Activated B cell treated with CpG ODN at 0.5 μM for 24 hours (primary cell): ENCODE data around the gene PLAAT1. TPM values are rescaled to one million over a fixed set of nuclear protein-coding genes. Genes with fewer than 3 reads are reported as not detected.

Source experiments
- ATAC-seq: fragments of 200-7000 bp; cut with Tn5 transposase; one replicate; pipeline ENCODE4 v1.10.0; 2021; ENCODE audit warnings: low read depth, mild to moderate bottlenecking, moderate library complexity
- CTCF ChIA-PET: fragments of 350-600 bp; sonication (Branson Sonifier 250); formaldehyde crosslinking; loops from one replicate; lab custom pipeline; 2021; ENCODE audit warnings: antibody characterized with exemption; lab: Charles Lee
- POLR2A ChIA-PET: fragments of 350-600 bp; sonication (Branson Sonifier 250); formaldehyde crosslinking; loops from one replicate; lab custom pipeline; 2021; ENCODE audit warnings: antibody characterized with exemption; lab: Charles Lee
- DNase-seq: peaks from one replicate; pipeline ENCODE4 v3.0.0; 2022
- H3K27ac Mint-ChIP-seq: one replicate; pipeline ENCODE4 v1.8.0; 2020; ENCODE audit warnings: mixed read lengths
- H3K27me3 Mint-ChIP-seq: one replicate; pipeline ENCODE4 v1.8.0; 2021; ENCODE audit warnings: mixed read lengths
- H3K36me3 Mint-ChIP-seq: one replicate; pipeline ENCODE4 v1.8.0; 2021; ENCODE audit warnings: low read depth, mixed read lengths
- H3K4me1 Mint-ChIP-seq: one replicate; pipeline ENCODE4 v1.8.0; 2021; ENCODE audit warnings: mixed read lengths
- H3K4me3 Mint-ChIP-seq: one replicate; pipeline ENCODE4 v1.8.0; 2020; ENCODE audit warnings: mild to moderate bottlenecking, mixed read lengths
- H3K9me3 Mint-ChIP-seq: one replicate; pipeline ENCODE4 v1.8.0; 2020; ENCODE audit warnings: mixed read lengths
- CTCF ChIP-seq: fragments of 200-600 bp; IDR thresholded peaks from one replicate; pipeline ENCODE4 v1.8.0; 2022; ENCODE audit warnings: antibody characterized with exemption, mild to moderate bottlenecking
- intact Hi-C: fragments of 100-400 bp; cut with micrococcal nuclease; formaldehyde crosslinking; loops from one replicate; pipeline ENCODE4 v1.15.1; 2024
- total RNA-seq: library from RNA; stranded (reverse); gene quantifications from 2 replicates; pipeline ENCODE4 v1.2.3, GENCODE V29; 2022

Gene PLAAT1
- total RNA-seq, 1 donor from 2014 or later = not detected

DNA sequence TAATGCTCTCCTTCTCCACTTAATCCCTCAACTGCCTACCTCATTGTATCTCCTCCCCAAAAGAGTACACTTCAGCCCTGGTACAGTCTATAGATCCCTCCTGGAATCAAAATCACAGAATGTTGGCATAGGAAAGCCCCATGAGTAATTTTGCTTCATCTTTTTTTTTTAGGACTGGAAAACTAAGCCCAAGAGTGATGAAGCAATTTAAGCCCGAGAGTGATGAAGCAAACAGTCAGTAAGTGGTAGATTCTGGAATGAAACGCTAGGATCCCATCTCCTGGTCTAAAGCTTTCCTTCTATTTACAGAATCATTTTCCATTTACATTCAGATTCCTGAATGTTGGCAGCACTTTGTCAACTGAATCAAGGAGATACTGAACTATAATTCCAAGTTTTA lies 29.8 kb upstream of the PLAAT1 start:
- no peaks in the 10 kb centered on the region for H3K4me1 Mint-ChIP-seq
- H3K9me3 Mint-ChIP-seq = no peaks in the 10 kb centered on the region
- no peak overlapping the region for H3K4me3 Mint-ChIP-seq
- DNase-seq = no peak
- no peak overlapping the region for H3K27ac Mint-ChIP-seq
- TF ChIP-seq CTCF = no peak
- ChIA-PET POLR2A (no interaction called here), CTCF (no interaction called here)
- no peaks in the 10 kb centered on the region for H3K27me3 Mint-ChIP-seq
- H3K36me3 Mint-ChIP-seq = no peaks in the 10 kb centered on the region
- intact Hi-C loops = no loop called here
- no peak for ATAC-seq

DNA sequence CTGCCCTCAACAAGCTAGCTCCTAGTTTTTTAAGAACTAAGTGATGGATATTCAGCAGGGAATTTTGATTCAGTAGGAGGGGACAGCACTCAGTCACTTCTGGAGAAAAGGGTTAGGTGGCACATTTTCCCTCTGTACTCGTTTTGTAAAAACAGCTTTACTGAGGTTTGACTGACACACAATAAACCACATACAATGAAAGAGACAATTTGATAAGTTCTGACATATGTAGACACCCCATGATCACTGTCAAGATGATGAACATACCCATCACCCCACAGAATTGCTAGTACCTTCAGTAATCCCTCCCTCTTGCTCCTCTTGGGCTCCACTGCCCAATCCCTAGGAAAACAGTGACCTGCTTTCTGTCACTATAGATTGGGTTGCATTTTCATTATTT lies 29.0 kb upstream of the PLAAT1 start:
- intact Hi-C loops = no loop called here
- Mint-ChIP-seq H3K9me3 (no peaks in the 10 kb centered on the region), H3K4me1 (no peaks in the 10 kb centered on the region), H3K4me3 (no peak overlapping the region), H3K36me3 (no peaks in the 10 kb centered on the region), H3K27me3 (no peaks in the 10 kb centered on the region), H3K27ac (no peak overlapping the region)
- CTCF ChIA-PET = no interaction called here
- no peak for DNase-seq
- no peak for ATAC-seq
- TF ChIP-seq CTCF = no peak
- POLR2A ChIA-PET = no interaction called here

- DNase-seq (no peak), ATAC-seq (no peak)
- H3K27me3 Mint-ChIP-seq = no peaks in the 10 kb centered on the region
- TF ChIP-seq CTCF = no peak
- intact Hi-C loops = no loop called here
- no peaks in the 10 kb centered on the region for H3K4me1 Mint-ChIP-seq
- no peak overlapping the region for H3K27ac Mint-ChIP-seq
- POLR2A ChIA-PET = no interaction called here
- no peaks in the 10 kb centered on the region for H3K36me3 Mint-ChIP-seq
- CTCF ChIA-PET = no interaction called here
- no peak overlapping the region for H3K4me3 Mint-ChIP-seq
- H3K9me3 Mint-ChIP-seq = no peaks in the 10 kb centered on the region
Observed at GRCh38 chr3:193212844-193213243, 28.2 kb upstream of the PLAAT1 start.

DNA sequence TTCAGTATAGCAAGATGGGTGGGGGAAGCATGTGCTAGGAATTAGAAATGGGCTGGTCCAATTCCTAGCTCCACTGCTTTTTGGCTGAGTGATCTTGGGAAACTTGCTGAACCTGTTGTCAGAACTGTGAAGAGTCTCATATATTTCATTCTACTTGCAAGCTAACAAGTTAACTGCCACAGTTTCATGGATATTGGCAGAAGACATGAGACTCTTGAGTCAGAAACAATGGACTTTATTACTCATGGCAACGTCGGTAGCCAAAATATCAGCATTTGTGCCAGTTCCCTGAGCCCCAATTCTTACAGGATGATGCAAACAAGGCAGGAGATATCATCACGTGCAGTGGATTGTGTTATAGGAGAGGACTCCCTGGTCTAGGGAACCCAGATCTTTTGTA lies 26.6 kb upstream of the PLAAT1 start:
- H3K4me1 Mint-ChIP-seq = no peaks in the 10 kb centered on the region
- no peak overlapping the region for H3K4me3 Mint-ChIP-seq
- DNase-seq (no peak), ATAC-seq (no peak)
- H3K9me3 Mint-ChIP-seq = no peaks in the 10 kb centered on the region
- intact Hi-C loops = no loop called here
- no peak overlapping the region for H3K27ac Mint-ChIP-seq
- H3K27me3 Mint-ChIP-seq = no peaks in the 10 kb centered on the region
- CTCF ChIA-PET = no interaction called here
- no peak for TF ChIP-seq CTCF
- H3K36me3 Mint-ChIP-seq = no peaks in the 10 kb centered on the region
- POLR2A ChIA-PET = no interaction called here

GRCh38 chr3:193225302-193226125 lies 15.5 kb upstream of the PLAAT1 start:
- ChIA-PET CTCF (no interaction called here), POLR2A (no interaction called here)
- ATAC-seq (no peak), DNase-seq (no peak)
- intact Hi-C loops = no loop called here
- Mint-ChIP-seq H3K9me3 (no peaks in the 10 kb centered on the region), H3K4me3 (no peak overlapping the region), H3K4me1 (no peaks in the 10 kb centered on the region), H3K27me3 (peaks cover 7% of the 10 kb centered on the region), H3K27ac (no peak overlapping the region), H3K36me3 (no peaks in the 10 kb centered on the region)
- TF ChIP-seq CTCF = no peak
